Measurements from ENCODE around the gene PCDHB9.
A peak's percentile ranks its signal among the peaks of the same experiment; 100 is the strongest.
"Not testable (repeated sequence)": the region's sequence is repeated elsewhere in the genome, so short reads cannot be mapped to it uniquely, and the experiment has no call there.

The PCDHB9 gene

DNA sequence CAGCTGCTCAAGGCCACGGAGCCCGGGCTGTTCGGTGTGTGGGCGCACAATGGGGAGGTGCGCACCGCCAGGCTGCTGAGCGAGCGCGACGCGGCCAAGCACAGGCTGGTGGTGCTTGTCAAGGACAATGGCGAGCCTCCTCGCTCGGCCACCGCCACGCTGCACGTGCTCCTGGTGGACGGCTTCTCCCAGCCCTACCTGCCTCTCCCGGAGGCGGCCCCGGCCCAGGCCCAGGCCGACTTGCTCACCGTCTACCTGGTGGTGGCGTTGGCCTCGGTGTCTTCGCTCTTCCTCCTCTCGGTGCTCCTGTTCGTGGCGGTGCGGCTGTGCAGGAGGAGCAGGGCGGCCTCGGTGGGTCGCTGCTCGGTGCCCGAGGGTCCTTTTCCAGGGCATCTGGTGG, 2.2 kb downstream of the PCDHB9 start:
- DNase-seq = not testable (repeated sequence)

- DNase-seq = peak; percentile 49 to 52
These were observed 5.3 kb downstream of the PCDHB9 start, which contains the start of gene PCDHB10 for GRCh38 chr5:141192110-141192725. Gene PCDHB10, plus strand, starts transcription at chr5:141192353. Its CDS starts 200 bp downstream, at chr5:141192553.

DNA sequence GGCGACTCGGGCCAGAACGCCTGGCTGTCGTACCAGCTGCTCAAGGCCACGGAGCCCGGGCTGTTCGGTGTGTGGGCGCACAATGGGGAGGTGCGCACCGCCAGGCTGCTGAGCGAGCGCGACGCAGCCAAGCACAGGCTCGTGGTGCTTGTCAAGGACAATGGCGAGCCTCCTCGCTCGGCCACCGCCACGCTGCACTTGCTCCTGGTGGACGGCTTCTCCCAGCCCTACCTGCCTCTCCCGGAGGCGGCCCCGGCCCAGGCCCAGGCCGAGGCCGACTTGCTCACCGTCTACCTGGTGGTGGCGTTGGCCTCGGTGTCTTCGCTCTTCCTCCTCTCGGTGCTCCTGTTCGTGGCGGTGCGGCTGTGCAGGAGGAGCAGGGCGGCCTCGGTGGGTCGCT, 7.4 kb downstream of the PCDHB9 start:
- DNase-seq = not testable (repeated sequence)

DNA sequence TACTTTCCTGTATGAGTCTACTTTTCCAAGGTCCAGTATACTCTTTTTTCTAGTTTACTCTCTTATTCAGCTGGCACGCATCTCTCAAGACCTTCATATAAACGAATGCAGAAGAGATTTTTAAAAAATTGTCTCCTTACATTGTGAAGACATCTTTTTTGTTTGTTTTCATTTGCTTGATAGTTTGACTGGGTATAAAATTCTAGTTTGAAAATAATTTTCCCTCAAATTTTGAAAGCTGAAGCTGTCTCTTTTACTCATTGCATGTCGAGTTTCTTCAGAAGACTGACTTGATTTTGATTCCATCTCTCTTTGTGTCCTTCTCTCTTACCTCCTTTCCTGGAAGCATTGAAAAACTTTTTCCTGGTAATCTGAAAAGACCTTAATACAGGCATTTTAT, 9.4 kb downstream of the PCDHB9 start:
- no peak for DNase-seq

DNA sequence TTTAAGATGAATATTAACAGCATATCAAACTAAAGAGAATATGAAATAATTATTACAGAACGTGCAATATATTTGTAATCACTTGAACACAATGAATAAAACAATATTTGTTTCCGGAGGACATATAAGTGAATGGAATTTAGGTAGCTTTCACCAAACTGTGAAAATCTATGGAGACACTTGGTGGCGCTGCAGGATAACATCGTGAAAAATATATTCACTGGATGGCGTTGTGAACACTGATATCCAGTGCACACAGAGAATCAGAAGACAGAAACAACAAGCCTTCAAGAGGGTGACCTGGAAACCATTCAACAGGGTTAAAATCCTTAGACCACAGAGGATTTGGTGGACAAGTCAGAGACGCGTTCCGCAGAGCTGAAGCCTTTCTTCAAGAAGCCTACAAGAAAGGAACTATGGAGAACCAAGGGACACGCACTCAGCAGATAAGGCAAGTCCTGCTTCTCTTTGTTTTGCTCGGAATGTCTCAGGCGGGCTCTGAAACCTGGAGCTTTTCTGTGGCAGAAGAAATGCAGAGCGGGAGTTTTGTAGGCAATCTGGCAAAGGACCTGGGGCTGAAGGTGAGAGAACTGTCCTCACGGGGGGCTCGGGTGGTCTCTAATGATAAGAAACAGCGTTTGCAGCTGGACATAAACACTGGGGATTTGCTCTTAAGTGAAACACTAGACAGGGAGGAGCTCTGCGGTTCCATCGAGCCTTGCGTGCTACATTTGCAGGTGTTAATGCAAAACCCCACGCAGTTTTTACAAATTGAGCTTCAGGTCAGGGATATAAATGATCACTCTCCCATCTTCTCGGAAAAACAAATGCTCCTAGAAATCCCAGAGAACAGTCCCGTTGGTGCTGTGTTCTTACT, 12.6 kb downstream of the PCDHB9 start, which contains the start of gene PCDHB11:
Gene PCDHB11 (plus strand): TSS at position 269 of the 877 bp plus-strand sequence. CDS start 148 bp downstream, at position 417.
- DNase-seq = no peak

- not testable (repeated sequence) for DNase-seq
These were observed 14.2 kb downstream of the PCDHB9 start for GRCh38 chr5:141201126-141201525.

GRCh38 chr5:141201646-141202045, 14.7 kb downstream of the PCDHB9 start:
- not testable (repeated sequence) for DNase-seq

- no peak for DNase-seq
These were observed 21.5 kb downstream of the PCDHB9 start, which contains the start of gene PCDHB12 for GRCh38 chr5:141208478-141208877. Gene PCDHB12, plus strand, starts transcription at chr5:141208719. Its CDS starts 189 bp downstream, at chr5:141208908.

GRCh38 chr5:141210281-141210680, 23.3 kb downstream of the PCDHB9 start:
- not testable (repeated sequence) for DNase-seq

DNA sequence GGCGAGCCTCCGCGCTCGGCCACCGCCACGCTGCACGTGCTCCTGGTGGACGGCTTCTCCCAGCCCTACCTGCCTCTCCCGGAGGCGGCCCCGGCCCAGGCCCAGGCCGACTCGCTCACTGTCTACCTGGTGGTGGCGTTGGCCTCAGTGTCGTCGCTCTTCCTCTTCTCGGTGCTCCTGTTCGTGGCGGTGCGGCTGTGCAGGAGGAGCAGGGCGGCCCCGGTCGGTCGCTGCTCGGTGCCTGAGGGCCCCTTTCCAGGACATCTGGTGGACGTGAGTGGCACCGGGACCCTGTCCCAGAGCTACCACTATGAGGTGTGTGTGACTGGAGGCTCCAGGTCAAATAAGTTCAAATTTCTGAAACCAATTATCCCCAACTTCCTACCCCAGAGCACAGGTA, 23.9 kb downstream of the PCDHB9 start:
- DNase-seq = not testable (repeated sequence)

DNA sequence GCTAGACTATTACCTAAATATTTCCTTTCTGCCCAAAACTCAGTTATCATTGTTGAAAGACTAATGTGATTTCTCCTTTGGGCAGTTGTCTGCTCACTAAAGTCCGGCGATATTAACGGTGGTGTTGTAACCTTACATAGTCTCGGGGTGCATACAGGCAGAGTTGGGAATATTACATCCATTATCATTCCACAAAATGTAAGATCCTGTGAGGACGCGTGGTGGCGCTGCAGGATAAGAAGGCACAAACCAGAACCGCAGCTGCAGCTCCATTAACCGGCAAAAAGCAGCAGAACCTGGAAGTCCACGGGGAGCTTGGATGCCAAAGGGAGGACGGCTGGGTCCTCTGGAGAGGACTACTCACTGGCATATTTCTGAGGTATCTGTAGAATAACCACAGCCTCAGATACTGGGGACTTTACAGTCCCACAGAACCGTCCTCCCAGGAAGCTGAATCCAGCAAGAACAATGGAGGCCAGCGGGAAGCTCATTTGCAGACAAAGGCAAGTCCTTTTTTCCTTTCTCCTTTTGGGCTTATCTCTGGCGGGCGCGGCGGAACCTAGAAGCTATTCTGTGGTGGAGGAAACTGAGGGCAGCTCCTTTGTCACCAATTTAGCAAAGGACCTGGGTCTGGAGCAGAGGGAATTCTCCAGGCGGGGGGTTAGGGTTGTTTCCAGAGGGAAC, 26.8 kb downstream of the PCDHB9 start, which contains the start of gene PCDHB13:
Gene PCDHB13 (plus strand): TSS at position 264 of the 684 bp plus-strand sequence. CDS start 205 bp downstream, at position 469.
- DNase-seq = peak in 1 of 2 experiments; percentile 28

DNA sequence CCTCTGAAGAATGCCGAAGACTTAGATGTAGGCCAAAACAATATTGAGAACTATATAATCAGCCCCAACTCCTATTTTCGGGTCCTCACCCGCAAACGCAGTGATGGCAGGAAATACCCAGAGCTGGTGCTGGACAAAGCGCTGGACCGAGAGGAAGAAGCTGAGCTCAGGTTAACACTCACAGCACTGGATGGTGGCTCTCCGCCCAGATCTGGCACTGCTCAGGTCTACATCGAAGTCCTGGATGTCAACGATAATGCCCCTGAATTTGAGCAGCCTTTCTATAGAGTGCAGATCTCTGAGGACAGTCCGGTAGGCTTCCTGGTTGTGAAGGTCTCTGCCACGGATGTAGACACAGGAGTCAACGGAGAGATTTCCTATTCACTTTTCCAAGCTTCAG, 27.6 kb downstream of the PCDHB9 start:
- not testable (repeated sequence) for DNase-seq

DNA sequence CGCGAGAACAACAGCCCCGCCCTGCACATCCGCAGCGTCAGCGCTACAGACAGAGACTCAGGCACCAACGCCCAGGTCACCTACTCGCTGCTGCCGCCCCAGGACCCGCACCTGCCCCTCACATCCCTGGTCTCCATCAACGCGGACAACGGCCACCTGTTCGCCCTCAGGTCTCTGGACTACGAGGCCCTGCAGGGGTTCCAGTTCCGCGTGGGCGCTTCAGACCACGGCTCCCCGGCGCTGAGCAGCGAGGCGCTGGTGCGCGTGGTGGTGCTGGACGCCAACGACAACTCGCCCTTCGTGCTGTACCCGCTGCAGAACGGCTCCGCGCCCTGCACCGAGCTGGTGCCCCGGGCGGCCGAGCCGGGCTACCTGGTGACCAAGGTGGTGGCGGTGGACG, 28.5 kb downstream of the PCDHB9 start:
- not testable (repeated sequence) for DNase-seq

DNA sequence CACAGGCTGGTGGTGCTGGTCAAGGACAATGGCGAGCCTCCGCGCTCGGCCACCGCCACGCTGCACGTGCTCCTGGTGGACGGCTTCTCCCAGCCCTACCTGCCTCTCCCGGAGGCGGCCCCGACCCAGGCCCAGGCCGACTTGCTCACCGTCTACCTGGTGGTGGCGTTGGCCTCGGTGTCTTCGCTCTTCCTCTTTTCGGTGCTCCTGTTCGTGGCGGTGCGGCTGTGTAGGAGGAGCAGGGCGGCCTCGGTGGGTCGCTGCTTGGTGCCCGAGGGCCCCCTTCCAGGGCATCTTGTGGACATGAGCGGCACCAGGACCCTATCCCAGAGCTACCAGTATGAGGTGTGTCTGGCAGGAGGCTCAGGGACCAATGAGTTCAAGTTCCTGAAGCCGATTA, 29.1 kb downstream of the PCDHB9 start:
- DNase-seq = not testable (repeated sequence)

GRCh38 chr5:141223112-141223783, 36.3 kb downstream of the PCDHB9 start, which contains the start of gene PCDHB14:
Gene PCDHB14, plus strand, starts transcription at chr5:141223343. Its CDS starts 163 bp downstream, at chr5:141223506.
- DNase-seq = no peak

- DNase-seq = not testable (repeated sequence)
These were observed 37.9 kb downstream of the PCDHB9 start for GRCh38 chr5:141224844-141225243.

- DNase-seq = not testable (repeated sequence)
These were observed 38.5 kb downstream of the PCDHB9 start for GRCh38 chr5:141225421-141225820.

DNA sequence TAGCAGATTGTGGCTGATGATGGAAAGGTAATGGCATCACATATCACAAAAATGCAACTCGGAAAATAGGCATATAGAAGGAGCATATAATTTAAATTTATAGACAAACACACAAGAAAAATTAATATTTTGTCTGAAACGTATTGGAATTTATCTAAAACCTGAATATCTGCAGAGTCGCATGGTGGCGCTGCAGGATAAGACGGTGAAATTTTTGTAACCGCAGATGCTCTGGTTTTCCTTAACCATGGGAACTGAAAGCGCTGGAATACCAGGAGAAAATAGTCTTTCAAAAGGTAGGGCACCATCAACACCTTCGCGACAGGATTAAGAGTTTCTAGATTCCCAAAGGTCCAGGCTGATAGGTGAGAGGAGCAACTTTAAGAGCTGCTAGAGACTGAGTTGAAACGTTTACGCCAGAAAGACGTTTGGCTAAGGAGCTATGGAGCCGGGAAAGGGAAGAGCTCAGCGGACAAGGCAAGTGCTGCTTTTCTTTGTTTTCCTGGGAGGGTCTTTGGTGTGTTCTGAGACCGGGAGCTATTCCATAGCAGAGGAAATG, 47.2 kb downstream of the PCDHB9 start:
- DNase-seq = no peak

GRCh38 chr5:141235922-141236321, 49.0 kb downstream of the PCDHB9 start:
- not testable (repeated sequence) for DNase-seq

- DNase-seq = no peak
These were observed 49.8 kb downstream of the PCDHB9 start for GRCh38 chr5:141236516-141237313.
